Measurements from ENCODE around the gene PIAS4. TPM values are rescaled to one million over a fixed set of nuclear protein-coding genes. Genes with fewer than 3 reads are reported as not detected.

PIAS4 gene
- total RNA-seq, 2 donors from 2014 or later = 12.7 to 17.1 TPM

GRCh38 chr19:4062419-4063368 lies 55.2 kb downstream of the PIAS4 start:
- intact Hi-C loops (cut with DNase I) = no loop called here
- ATAC-seq = no peak
- DNase-seq = no peak
- Histone ChIP-seq H3K4me1 (peaks cover 72% of the 10 kb centered on the region), H3K27ac (peak overlapping the region; percentile 89 to 97 (median 96)), H3K9me3 (no peaks in the 10 kb centered on the region), H3K4me3 (no peak overlapping the region), H3K36me3 (replicated peaks in 1 of 2; ENCODE audit: insufficient read depth in 1 of 2, low read depth in 2 of 2) (no peaks in the 10 kb centered on the region), H3K27me3 (no peaks in the 10 kb centered on the region)
- TF ChIP-seq CTCF (IDR thresholded peaks at IDR 0.05) (no peak), POLR2A (IDR thresholded peaks at IDR 0.05) (no peak)
- 45 to 62% methylated on average over 5 to 30 of the region's 30 CpGs for WGBS, 2 donors

GRCh38 chr19:4063369-4064148 lies 56.0 kb downstream of the PIAS4 start:
- no peaks in the 10 kb centered on the region for H3K9me3 ChIP-seq
- WGBS, 2 donors = 10 to 26% methylated on average over 18 to 31 of the region's 31 CpGs
- ATAC-seq (no peak), DNase-seq (peak in 1 of 4 donors; percentile 35)
- no peaks in the 10 kb centered on the region for H3K27me3 ChIP-seq
- H3K36me3 ChIP-seq (replicated peaks in 1 of 2; ENCODE audit: insufficient read depth in 1 of 2, low read depth in 2 of 2) = no peaks in the 10 kb centered on the region
- intact Hi-C loops (cut with DNase I) = no loop called here
- H3K4me1 ChIP-seq = peaks cover 69% of the 10 kb centered on the region
- peak in 2 of 3 donors; percentile 60 to 63 for TF ChIP-seq POLR2A (IDR thresholded peaks at IDR 0.05)
- TF ChIP-seq CTCF (IDR thresholded peaks at IDR 0.05) = peak in 1 of 7 experiments; percentile 13
- peak overlapping the region in 1 of 2 donors; percentile 82 for H3K4me3 ChIP-seq
- peak overlapping the region; percentile 89 to 97 (median 96) for H3K27ac ChIP-seq

- H3K27ac ChIP-seq = peak overlapping the region; percentile 89 to 97 (median 96)
- ATAC-seq (no peak), DNase-seq (peak; percentile 42 to 52 (median 48))
- H3K36me3 ChIP-seq (replicated peaks in 1 of 2; ENCODE audit: insufficient read depth in 1 of 2, low read depth in 2 of 2) = no peaks in the 10 kb centered on the region
- peak overlapping the region; percentile 82 for H3K4me3 ChIP-seq
- no peaks in the 10 kb centered on the region for H3K9me3 ChIP-seq
- intact Hi-C loops (cut with DNase I) = no loop called here
- 3 to 4% methylated on average over 20 to 24 of the region's 24 CpGs for WGBS, 2 donors
- TF ChIP-seq CTCF (IDR thresholded peaks at IDR 0.05) (no peak), POLR2A (IDR thresholded peaks at IDR 0.05) (peak in 2 of 3 donors; percentile 20 to 27)
- no peaks in the 10 kb centered on the region for H3K27me3 ChIP-seq
- peaks cover 64% of the 10 kb centered on the region for H3K4me1 ChIP-seq
Observed at GRCh38 chr19:4064149-4064495, 56.6 kb downstream of the PIAS4 start.

- Histone ChIP-seq H3K27ac (peak overlapping the region; percentile 89 to 97 (median 96)), H3K9me3 (no peaks in the 10 kb centered on the region), H3K36me3 (replicated peaks in 1 of 2; ENCODE audit: insufficient read depth in 1 of 2, low read depth in 2 of 2) (no peaks in the 10 kb centered on the region), H3K27me3 (no peaks in the 10 kb centered on the region), H3K4me1 (peaks cover 58% of the 10 kb centered on the region), H3K4me3 (peak overlapping the region; percentile 82)
- TF ChIP-seq POLR2A (IDR thresholded peaks at IDR 0.05) (peak in 1 of 3 donors; percentile 6), CTCF (IDR thresholded peaks at IDR 0.05) (no peak)
- no peak for ATAC-seq
- intact Hi-C loops (cut with DNase I) = loop anchor here (5.0 kb wide), 1 partner anchor 62 kb away; no protein-coding TSS in a partner anchor
- 1% methylated on average over 41 of the region's 57 CpGs; no CpG with 5 or more reads in 1 of the 2 donors for WGBS, 2 donors
- DNase-seq = peak; percentile 52 to 66 (median 59)
Observed at GRCh38 chr19:4064496-4065260, 57.1 kb downstream of the PIAS4 start.

Measured in body of pancreas (tissue), 4 donors.